ENCODE results near the gene STARD9.
A peak's percentile ranks its signal among the peaks of the same experiment; 100 is the strongest.
"Not testable (repeated sequence)": the region's sequence is repeated elsewhere in the genome, so short reads cannot be mapped to it uniquely, and the experiment has no call there.

The STARD9 gene

GRCh38 chr15:42575188-42576039 lies at the start of gene STARD9:
Gene STARD9 (plus strand): TSS chr15:42575606. CDS start chr15:42575716, 110 bp downstream.
- DNase-seq (ENCODE audit: low read depth, low spot score), result peak; percentile 100

- no peak for DNase-seq (ENCODE audit: low read depth, low spot score)
Observed at GRCh38 chr15:42528970-42529369, 46.4 kb upstream of the STARD9 start.

GRCh38 chr15:42533246-42533645 lies 42.2 kb upstream of the STARD9 start:
- DNase-seq (ENCODE audit: low read depth, low spot score), result no peak

GRCh38 chr15:42544853-42545629 lies 30.4 kb upstream of the STARD9 start:
- no peak for DNase-seq (ENCODE audit: low read depth, low spot score)

GRCh38 chr15:42547918-42548248 lies 27.5 kb upstream of the STARD9 start:
- no peak for DNase-seq (ENCODE audit: low read depth, low spot score)

- DNase-seq (ENCODE audit: low read depth, low spot score), result peak; percentile 95
Observed at GRCh38 chr15:42548249-42549031, 27.0 kb upstream of the STARD9 start, which contains the start of the genes HAUS2 and LRRC57. Gene HAUS2 (plus strand): TSS chr15:42548838. CDS start chr15:42548873, 35 bp downstream. Gene LRRC57 (minus strand): TSS chr15:42548793. CDS start chr15:42548434, 359 bp downstream.

- no peak for DNase-seq (ENCODE audit: low read depth, low spot score)
Observed at GRCh38 chr15:42549032-42549491, 26.3 kb upstream of the STARD9 start.

GRCh38 chr15:42549741-42550392 lies 25.5 kb upstream of the STARD9 start:
- DNase-seq (ENCODE audit: low read depth, low spot score), result no peak

GRCh38 chr15:42553554-42553953 lies 21.9 kb upstream of the STARD9 start:
- DNase-seq (ENCODE audit: low read depth, low spot score), result no peak

- DNase-seq (ENCODE audit: low read depth, low spot score), result not testable (repeated sequence)
Observed at GRCh38 chr15:42556550-42557207, 18.7 kb upstream of the STARD9 start.

GRCh38 chr15:42558739-42559138 lies 16.7 kb upstream of the STARD9 start:
- no peak for DNase-seq (ENCODE audit: low read depth, low spot score)

- no peak for DNase-seq (ENCODE audit: low read depth, low spot score)
Observed at GRCh38 chr15:42576040-42576594, 711 bp downstream of the STARD9 start.

- DNase-seq (ENCODE audit: low read depth, low spot score), result no peak
Observed at GRCh38 chr15:42576776-42577175, 1.4 kb downstream of the STARD9 start.

- DNase-seq (ENCODE audit: low read depth, low spot score), result peak; percentile 65
Observed at GRCh38 chr15:42577514-42578031, 2.2 kb downstream of the STARD9 start.

GRCh38 chr15:42578984-42579537 lies 3.7 kb downstream of the STARD9 start:
- no peak for DNase-seq (ENCODE audit: low read depth, low spot score)

GRCh38 chr15:42581272-42581730 lies 5.9 kb downstream of the STARD9 start:
- peak; percentile 91 for DNase-seq (ENCODE audit: low read depth, low spot score)

GRCh38 chr15:42582569-42583375 lies 7.4 kb downstream of the STARD9 start:
- DNase-seq (ENCODE audit: low read depth, low spot score), result no peak

- peak; percentile 69 for DNase-seq (ENCODE audit: low read depth, low spot score)
Observed at GRCh38 chr15:42584031-42584765, 8.8 kb downstream of the STARD9 start.

Measured in astrocyte of the hippocampus (primary cell).